Skeletal muscle satellite cell (primary cell): ENCODE results near the gene TMEM158.
A peak's percentile ranks its signal among the peaks of the same experiment; 100 is the strongest.

Source experiments
- H3K27me3 ChIP-seq: 2 replicates; pipeline ENCODE4 v1.7.0; 2013; ENCODE audit warnings: low read length; ENCODE audit not compliant: control insufficient read depth, insufficient read depth
- H3K36me3 ChIP-seq: 2 replicates; pipeline ENCODE4 v1.7.0; 2013; ENCODE audit warnings: mild to moderate bottlenecking, control low read depth, low read length; ENCODE audit not compliant: insufficient read depth
- H3K4me1 ChIP-seq: 2 replicates; pipeline ENCODE4 v1.7.0; 2013; ENCODE audit warnings: low read length; ENCODE audit not compliant: control insufficient read depth, insufficient read depth
- H3K4me2 ChIP-seq: 2 replicates; pipeline ENCODE4 v1.7.0; 2013; ENCODE audit warnings: mild to moderate bottlenecking, low read length
- H3K4me3 ChIP-seq: 2 replicates; pipeline ENCODE4 v1.7.0; 2013; ENCODE audit warnings: low read length
- H3K9ac ChIP-seq: 2 replicates; pipeline ENCODE4 v1.7.0; 2013; ENCODE audit warnings: mild to moderate bottlenecking, low read depth, low read length, moderate library complexity
- H3K9me3 ChIP-seq: replicated peaks from 2 replicates; pipeline ENCODE4 v1.7.0; 2013; ENCODE audit warnings: mild to moderate bottlenecking, control low read depth, low read length

TMEM158 gene

GRCh38 chr3:45227946-45228345, 1.9 kb upstream of the TMEM158 start:
- peaks cover 39% of the 10 kb centered on the region for H3K27me3 ChIP-seq
- peaks cover 11% of the 10 kb centered on the region for H3K4me1 ChIP-seq
- H3K9ac ChIP-seq: no peak overlapping the region
- no peak overlapping the region for H3K4me3 ChIP-seq
- H3K9me3 ChIP-seq: no peaks in the 10 kb centered on the region
- no peak overlapping the region for H3K4me2 ChIP-seq
- H3K36me3 ChIP-seq: no peaks in the 10 kb centered on the region

- H3K4me1 ChIP-seq: peaks cover 11% of the 10 kb centered on the region
- no peak overlapping the region for H3K9ac ChIP-seq
- no peaks in the 10 kb centered on the region for H3K9me3 ChIP-seq
- H3K4me3 ChIP-seq: no peak overlapping the region
- H3K27me3 ChIP-seq: peaks cover 33% of the 10 kb centered on the region
- H3K36me3 ChIP-seq: no peaks in the 10 kb centered on the region
- H3K4me2 ChIP-seq: no peak overlapping the region
These were observed 1.2 kb upstream of the TMEM158 start for GRCh38 chr3:45227071-45227820.

GRCh38 chr3:45225465-45226205, 452 bp downstream of the TMEM158 start:
- peak overlapping the region; percentile 93 for H3K4me2 ChIP-seq
- H3K27me3 ChIP-seq: peaks cover 17% of the 10 kb centered on the region
- H3K9me3 ChIP-seq: no peaks in the 10 kb centered on the region
- H3K4me3 ChIP-seq: peak overlapping the region; percentile 74
- H3K9ac ChIP-seq: peak overlapping the region; percentile 63
- peaks cover 11% of the 10 kb centered on the region for H3K4me1 ChIP-seq
- no peaks in the 10 kb centered on the region for H3K36me3 ChIP-seq

- peak overlapping the region; percentile 63 for H3K9ac ChIP-seq
These were observed 1.1 kb downstream of the TMEM158 start for GRCh38 chr3:45224824-45225464.

GRCh38 chr3:45223889-45224727, 2.0 kb downstream of the TMEM158 start:
- Histone ChIP-seq H3K9me3 (no peaks in the 10 kb centered on the region), H3K36me3 (no peaks in the 10 kb centered on the region), H3K27me3 (peaks cover 8% of the 10 kb centered on the region), H3K4me1 (peaks cover 16% of the 10 kb centered on the region), H3K4me2 (peak overlapping the region; percentile 93), H3K9ac (peak overlapping the region; percentile 63), H3K4me3 (peak overlapping the region; percentile 74)

More at GRCh38 chr3:45224824-45225464, 1.1 kb downstream of the TMEM158 start:
- Histone ChIP-seq H3K27me3 (peaks cover 12% of the 10 kb centered on the region), H3K9me3 (no peaks in the 10 kb centered on the region), H3K4me2 (peak overlapping the region; percentile 93), H3K4me3 (peak overlapping the region; percentile 74), H3K4me1 (peaks cover 11% of the 10 kb centered on the region), H3K36me3 (no peaks in the 10 kb centered on the region)

GRCh38 chr3:45219694-45220093, 6.4 kb downstream of the TMEM158 start:
- Histone ChIP-seq H3K9ac (no peak overlapping the region), H3K36me3 (no peaks in the 10 kb centered on the region), H3K4me2 (no peak overlapping the region), H3K27me3 (no peaks in the 10 kb centered on the region), H3K4me3 (no peak overlapping the region), H3K4me1 (peaks cover 26% of the 10 kb centered on the region), H3K9me3 (no peaks in the 10 kb centered on the region)

GRCh38 chr3:45218578-45219390, 7.3 kb downstream of the TMEM158 start:
- Histone ChIP-seq H3K9me3 (no peaks in the 10 kb centered on the region), H3K9ac (peak overlapping the region; percentile 28), H3K4me2 (peak overlapping the region; percentile 73), H3K4me3 (peak overlapping the region; percentile 22), H3K27me3 (no peaks in the 10 kb centered on the region), H3K4me1 (peaks cover 19% of the 10 kb centered on the region), H3K36me3 (no peaks in the 10 kb centered on the region)

- no peak overlapping the region for H3K4me3 ChIP-seq
- no peaks in the 10 kb centered on the region for H3K9me3 ChIP-seq
- no peaks in the 10 kb centered on the region for H3K36me3 ChIP-seq
- H3K4me2 ChIP-seq: no peak overlapping the region
- no peak overlapping the region for H3K9ac ChIP-seq
- no peaks in the 10 kb centered on the region for H3K27me3 ChIP-seq
- H3K4me1 ChIP-seq: peaks cover 18% of the 10 kb centered on the region
These were observed 10.0 kb downstream of the TMEM158 start for GRCh38 chr3:45216021-45216609.

GRCh38 chr3:45215466-45215865, 10.6 kb downstream of the TMEM158 start:
- Histone ChIP-seq H3K36me3 (no peaks in the 10 kb centered on the region), H3K4me1 (peaks cover 18% of the 10 kb centered on the region), H3K9me3 (no peaks in the 10 kb centered on the region), H3K9ac (no peak overlapping the region), H3K27me3 (no peaks in the 10 kb centered on the region), H3K4me3 (no peak overlapping the region), H3K4me2 (no peak overlapping the region)

- Histone ChIP-seq H3K4me1 (peaks cover 14% of the 10 kb centered on the region), H3K9me3 (no peaks in the 10 kb centered on the region), H3K4me3 (no peak overlapping the region), H3K9ac (no peak overlapping the region), H3K27me3 (no peaks in the 10 kb centered on the region), H3K4me2 (no peak overlapping the region), H3K36me3 (no peaks in the 10 kb centered on the region)
These were observed 11.9 kb downstream of the TMEM158 start for GRCh38 chr3:45214061-45214680.
